ENCODE measurements around the gene TMEM86B. TPM values are rescaled to one million over a fixed set of nuclear protein-coding genes. Genes with fewer than 3 reads are reported as not detected.

Gene TMEM86B
- total RNA-seq, 1 donor from 2014 or later, result 4.8 TPM

DNA sequence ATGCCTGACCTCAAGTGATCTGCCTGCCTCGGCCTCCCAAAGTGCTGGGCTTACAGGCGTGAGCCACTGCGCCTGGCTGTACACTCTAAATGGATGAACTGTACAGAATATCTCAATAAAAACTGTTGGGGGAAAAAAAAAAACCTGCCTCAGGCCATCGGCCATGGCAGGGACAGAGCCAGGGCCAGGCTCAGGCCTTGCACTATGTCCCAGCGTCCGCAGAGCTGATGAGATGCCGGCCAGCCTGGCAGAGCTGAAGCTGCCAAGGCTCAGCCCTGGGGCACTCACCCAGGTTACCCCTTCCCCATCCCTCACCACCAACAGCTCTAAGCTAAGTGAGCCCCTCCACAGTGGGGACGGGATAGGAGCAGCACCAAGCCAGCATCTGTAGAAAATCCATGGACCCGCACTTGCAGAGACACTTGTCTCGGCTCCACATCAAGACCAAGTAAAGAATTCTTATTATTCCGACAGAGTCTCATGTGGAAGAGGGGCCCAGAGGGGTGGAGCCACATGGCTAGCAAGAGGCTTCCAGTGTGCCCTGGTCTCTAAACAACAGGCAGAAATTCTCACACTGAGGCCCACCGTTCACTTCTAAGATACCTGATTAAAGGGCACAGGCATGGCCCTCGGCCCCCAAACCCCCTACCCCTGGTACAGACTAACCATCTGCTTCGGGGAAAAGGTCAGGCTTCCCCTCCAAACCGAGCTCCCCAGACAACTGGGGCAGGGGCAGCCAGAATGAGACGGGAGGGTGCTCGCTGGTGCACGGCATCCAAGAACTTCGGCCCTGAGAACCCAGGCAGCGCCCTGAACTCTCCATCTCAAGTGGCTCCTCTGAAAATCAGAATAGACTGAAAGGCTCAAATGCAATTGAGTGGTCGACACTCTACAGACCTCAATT lies 24.4 kb upstream of the TMEM86B start:
- H3K4me1 ChIP-seq, result peaks cover 92% of the 10 kb centered on the region
- DNase-seq (no peak), ATAC-seq (no peak)
- no peaks in the 10 kb centered on the region for H3K36me3 ChIP-seq
- H3K4me3 ChIP-seq, result no peak overlapping the region
- no peaks in the 10 kb centered on the region for H3K9me3 ChIP-seq
- H3K27ac ChIP-seq, result peak overlapping the region; percentile 83
- H3K27me3 ChIP-seq (ENCODE audit: low read depth), result no peaks in the 10 kb centered on the region
- TF ChIP-seq, protein P1, sequence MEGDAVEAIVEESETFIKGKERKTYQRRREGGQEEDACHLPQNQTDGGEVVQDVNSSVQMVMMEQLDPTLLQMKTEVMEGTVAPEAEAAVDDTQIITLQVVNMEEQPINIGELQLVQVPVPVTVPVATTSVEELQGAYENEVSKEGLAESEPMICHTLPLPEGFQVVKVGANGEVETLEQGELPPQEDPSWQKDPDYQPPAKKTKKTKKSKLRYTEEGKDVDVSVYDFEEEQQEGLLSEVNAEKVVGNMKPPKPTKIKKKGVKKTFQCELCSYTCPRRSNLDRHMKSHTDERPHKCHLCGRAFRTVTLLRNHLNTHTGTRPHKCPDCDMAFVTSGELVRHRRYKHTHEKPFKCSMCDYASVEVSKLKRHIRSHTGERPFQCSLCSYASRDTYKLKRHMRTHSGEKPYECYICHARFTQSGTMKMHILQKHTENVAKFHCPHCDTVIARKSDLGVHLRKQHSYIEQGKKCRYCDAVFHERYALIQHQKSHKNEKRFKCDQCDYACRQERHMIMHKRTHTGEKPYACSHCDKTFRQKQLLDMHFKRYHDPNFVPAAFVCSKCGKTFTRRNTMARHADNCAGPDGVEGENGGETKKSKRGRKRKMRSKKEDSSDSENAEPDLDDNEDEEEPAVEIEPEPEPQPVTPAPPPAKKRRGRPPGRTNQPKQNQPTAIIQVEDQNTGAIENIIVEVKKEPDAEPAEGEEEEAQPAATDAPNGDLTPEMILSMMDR (IDR thresholded peaks at IDR 0.05), result no peak
- intact Hi-C loops (cut with DNase I), result no loop called here

DNA sequence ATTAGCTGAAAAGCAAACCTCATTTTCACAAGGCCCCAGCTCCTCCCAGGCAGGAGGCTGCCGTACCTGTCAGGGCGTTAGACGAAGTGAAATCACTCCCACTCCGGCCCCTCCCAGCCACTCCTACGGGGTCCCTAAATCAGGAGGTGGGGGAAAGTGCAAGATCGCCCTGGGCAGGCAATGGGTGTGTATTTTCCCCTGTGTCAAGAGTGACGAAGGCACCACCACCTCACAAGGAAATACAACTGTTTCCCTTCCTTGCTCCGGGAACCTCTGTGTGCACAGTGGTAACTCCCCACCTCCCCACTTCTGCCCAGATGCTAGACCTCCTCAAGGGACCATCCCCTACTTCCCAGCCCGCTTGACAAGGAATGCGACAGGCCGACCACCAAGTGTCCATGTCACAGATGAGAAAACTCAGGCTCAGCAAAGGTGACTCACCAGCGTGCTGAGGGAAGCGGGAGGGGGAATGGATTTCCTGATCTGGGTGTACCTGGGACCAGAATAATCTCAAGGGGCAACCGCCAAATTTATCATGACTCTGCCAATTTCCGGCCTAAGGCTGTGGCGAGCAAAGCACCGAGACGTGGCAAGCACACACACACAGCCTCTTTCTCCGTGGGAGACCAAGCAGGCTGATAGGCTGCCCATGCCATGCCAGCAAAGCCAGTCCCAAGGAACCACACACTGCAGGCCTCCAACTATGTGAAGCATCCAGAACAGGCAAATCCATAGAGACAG lies 22.9 kb upstream of the TMEM86B start:
- Histone ChIP-seq H3K4me3 (no peak overlapping the region), H3K9me3 (no peaks in the 10 kb centered on the region), H3K4me1 (peaks cover 87% of the 10 kb centered on the region), H3K27me3 (ENCODE audit: low read depth) (no peaks in the 10 kb centered on the region), H3K36me3 (peaks cover 6% of the 10 kb centered on the region), H3K27ac (no peak overlapping the region)
- ATAC-seq, result no peak
- TF ChIP-seq, protein P1 (IDR thresholded peaks at IDR 0.05), result no peak
- DNase-seq, result no peak
- intact Hi-C loops (cut with DNase I), result no loop called here

DNA sequence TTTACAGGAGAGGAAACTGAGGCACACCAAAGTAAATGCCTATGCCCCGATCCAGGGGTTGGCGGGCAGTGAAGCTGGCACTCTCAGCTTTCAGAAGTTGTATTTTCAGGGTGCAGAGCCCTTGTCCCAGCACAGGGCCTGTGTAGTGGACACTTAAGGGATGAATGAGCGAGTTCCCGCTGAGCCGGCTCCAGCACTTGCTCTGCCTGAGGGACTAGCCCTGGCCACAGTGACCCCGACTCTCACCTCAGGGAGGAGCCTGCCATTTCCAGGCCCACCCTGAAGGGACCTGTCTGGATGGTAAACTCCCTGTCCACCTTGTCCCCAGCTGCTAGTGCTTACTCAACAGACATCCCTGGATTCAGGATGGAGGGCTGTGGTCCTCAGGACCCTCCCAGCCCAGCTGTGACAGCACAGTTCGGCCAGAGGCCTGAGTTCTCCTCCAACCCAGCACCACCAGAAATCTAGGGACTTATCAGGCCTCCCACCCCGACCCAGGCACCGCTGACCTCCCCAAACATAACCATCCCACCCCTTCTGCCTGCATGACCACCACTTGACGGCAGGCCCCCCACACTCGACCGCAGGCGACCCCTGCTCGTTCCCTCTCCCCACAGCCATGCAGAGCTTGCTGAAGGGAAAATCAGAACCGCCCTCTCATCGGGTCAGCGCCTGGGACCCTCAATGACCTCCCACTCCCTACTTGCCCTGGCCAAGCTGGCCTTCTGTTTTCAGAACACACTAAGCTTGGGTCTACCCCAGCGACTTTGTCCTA lies 21.9 kb upstream of the TMEM86B start:
- no peaks in the 10 kb centered on the region for H3K27me3 ChIP-seq (ENCODE audit: low read depth)
- H3K27ac ChIP-seq, result no peak overlapping the region
- no peaks in the 10 kb centered on the region for H3K9me3 ChIP-seq
- intact Hi-C loops (cut with DNase I), result no loop called here
- H3K4me1 ChIP-seq, result peaks cover 77% of the 10 kb centered on the region
- H3K36me3 ChIP-seq, result peaks cover 17% of the 10 kb centered on the region
- no peak overlapping the region for H3K4me3 ChIP-seq
- ATAC-seq (no peak), DNase-seq (no peak)
- TF ChIP-seq, protein P1 (IDR thresholded peaks at IDR 0.05), result no peak

DNA sequence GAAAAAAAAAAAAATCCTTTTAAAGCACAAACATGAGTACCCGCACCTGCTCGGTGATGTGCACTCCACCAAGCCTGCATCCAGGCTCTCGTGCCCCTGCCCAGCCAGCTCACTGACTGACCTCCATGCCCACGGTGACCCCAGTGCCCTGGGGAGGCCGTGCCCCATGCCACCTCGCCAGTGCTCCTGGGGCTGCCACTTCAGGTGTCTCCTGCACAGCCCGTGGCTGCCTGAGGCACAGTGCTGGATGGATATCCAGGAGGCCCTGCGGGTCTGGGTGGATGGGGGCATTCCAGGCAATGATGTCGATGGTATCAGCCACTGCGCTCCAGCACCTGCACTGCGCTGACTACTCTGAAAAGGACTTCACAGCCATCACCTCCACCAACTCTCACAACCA lies 21.3 kb upstream of the TMEM86B start:
- TF ChIP-seq, protein P1 (IDR thresholded peaks at IDR 0.05), result no peak
- ATAC-seq, result no peak
- no peak overlapping the region for H3K27ac ChIP-seq
- no peaks in the 10 kb centered on the region for H3K27me3 ChIP-seq (ENCODE audit: low read depth)
- peaks cover 70% of the 10 kb centered on the region for H3K4me1 ChIP-seq
- H3K9me3 ChIP-seq, result no peaks in the 10 kb centered on the region
- peaks cover 23% of the 10 kb centered on the region for H3K36me3 ChIP-seq
- intact Hi-C loops (cut with DNase I), result no loop called here
- DNase-seq, result no peak
- no peak overlapping the region for H3K4me3 ChIP-seq

DNA sequence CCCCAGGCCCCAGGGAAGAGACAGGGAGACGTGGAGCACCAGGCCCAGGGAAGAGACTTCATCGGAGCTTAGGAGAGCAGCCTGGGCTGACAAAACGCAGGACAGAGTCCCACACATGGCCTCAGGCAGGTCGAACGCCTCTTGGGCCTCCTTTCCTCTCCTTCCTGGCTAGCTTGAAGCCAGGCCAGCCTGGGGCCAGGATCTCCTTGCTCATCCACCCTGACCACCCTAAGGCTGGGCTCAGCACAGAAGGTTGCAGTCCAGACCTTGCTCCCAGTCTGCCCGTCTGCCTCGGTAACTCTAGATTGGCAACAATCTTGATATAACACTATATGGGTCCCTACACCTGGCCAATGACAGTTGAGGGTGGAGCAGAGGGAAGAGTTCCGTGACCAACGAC lies 20.1 kb upstream of the TMEM86B start:
- ATAC-seq (no peak), DNase-seq (no peak)
- Histone ChIP-seq H3K27ac (no peak overlapping the region), H3K36me3 (peaks cover 34% of the 10 kb centered on the region), H3K9me3 (no peaks in the 10 kb centered on the region), H3K4me1 (peaks cover 61% of the 10 kb centered on the region), H3K27me3 (ENCODE audit: low read depth) (no peaks in the 10 kb centered on the region), H3K4me3 (no peak overlapping the region)
- intact Hi-C loops (cut with DNase I), result no loop called here
- TF ChIP-seq, protein P1 (IDR thresholded peaks at IDR 0.05), result no peak

Measured in lower lobe of right lung (tissue), 2 donors.